GM18511 (cell line): ENCODE measurements around the gene REPIN1.

Source experiments
- ATAC-seq: cut with Tn5 transposase; IDR thresholded peaks from one replicate; pipeline ENCODE4 v1.9.1; 2021; ENCODE audit warnings: mild to moderate bottlenecking, moderate library complexity; ENCODE audit not compliant: unreplicated experiment

Gene REPIN1

DNA sequence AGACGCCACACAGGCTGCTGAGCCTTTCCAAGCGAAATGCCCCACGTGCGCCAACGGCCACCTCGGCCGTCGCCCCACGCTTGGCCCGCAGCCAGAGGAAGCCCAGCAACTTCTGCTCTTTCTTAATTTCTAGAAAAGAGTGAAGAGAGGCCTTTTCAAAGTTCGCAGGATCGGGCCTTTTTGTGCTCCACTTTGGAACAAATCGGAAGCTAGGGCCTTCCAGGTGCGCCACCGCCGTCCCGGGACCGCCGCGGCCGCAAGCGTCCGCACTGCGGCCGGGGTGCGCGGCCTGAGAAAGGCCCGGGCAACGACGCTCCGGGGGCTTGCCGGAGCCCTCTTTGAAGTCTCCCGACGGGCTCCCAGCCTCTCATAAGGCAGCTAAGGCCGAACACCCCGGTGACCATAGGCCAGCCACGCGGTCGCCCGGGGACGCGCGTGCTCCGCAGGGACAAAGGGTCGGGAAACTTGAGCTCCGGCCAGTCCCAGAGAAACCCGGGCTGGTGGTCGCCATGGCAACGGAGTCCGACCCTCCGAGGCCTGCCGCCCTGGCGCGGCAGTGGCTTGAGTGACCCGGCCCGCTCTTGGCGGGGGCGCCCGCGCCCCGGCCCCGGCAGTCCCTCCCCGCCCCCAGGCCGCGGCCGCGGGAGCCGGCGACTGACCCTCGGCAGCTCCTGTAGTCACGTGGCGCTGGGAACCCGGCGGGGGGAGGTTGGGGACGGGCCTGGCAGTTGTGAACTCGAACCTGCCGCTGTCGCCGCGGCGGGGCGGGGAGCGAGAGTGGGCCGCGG is at the start of gene REPIN1:
REPIN1 (plus strand) TSS at position 727 of the 788 bp plus-strand sequence. CDS start 890 bp downstream, outside the sequence.
- ATAC-seq = peak; percentile 53

DNA sequence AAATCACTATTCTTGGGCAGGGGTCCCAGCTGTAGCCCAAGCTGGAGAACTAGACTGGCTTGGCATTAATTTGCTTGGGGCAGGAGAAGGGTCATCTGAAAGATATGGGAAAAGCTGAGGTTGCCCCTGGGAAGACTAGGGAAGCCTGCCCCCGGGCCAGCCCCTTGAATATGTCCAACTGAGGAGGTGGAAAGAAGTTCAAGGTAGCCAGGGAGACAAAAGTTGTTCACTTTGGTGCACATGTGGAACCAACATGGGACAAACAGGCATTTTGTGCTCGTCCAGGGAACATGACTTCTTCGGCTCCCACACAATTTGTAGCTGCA is 46.9 kb upstream of the REPIN1 start:
- no peak for ATAC-seq

- ATAC-seq = peak; percentile 37
These were observed 46.3 kb upstream of the REPIN1 start for GRCh38 chr7:150322114-150322832.

- ATAC-seq = peak; percentile 73
These were observed 45.6 kb upstream of the REPIN1 start, which contains the start of the genes ACTR3C and LRRC61 for GRCh38 chr7:150322833-150323681. ACTR3C (minus strand) TSS chr7:150323545; CDS start chr7:150295296, 28,249 bp downstream. LRRC61 (plus strand) TSS chr7:150323355; CDS start chr7:150336862, 13,507 bp downstream.

DNA sequence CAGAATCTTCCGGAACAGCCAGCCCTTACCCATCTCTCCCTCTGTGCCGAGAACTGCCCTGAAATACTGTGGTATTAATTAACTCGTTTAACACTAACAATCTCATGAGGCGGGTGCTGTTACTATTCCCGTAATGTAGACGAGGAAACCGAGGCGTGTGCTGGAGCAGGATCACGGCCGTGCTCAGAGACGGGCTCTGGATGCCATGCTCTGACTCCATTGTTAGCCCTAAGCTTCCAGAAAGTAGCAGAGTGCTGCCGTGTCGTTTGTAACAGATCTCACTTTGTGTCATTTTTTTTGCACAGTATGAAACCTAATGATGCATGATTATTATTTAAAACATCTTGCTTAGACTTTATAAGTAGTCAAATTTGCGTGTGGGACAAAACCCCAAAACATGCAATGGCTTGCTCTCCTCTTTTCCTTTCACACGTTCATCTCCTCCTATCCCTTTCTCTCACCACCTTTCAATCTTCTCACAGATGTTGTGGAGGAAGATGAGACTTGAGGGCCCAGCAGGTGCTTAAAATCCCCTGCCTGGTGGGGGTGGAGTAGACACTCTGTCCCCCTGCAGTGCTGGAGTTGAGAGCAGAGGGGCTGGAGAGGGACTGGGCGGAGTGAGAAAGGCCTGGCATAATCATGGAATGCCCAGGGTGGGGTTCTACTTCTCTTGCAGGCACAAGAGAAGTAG is 44.8 kb upstream of the REPIN1 start:
- peak; percentile 35 for ATAC-seq

DNA sequence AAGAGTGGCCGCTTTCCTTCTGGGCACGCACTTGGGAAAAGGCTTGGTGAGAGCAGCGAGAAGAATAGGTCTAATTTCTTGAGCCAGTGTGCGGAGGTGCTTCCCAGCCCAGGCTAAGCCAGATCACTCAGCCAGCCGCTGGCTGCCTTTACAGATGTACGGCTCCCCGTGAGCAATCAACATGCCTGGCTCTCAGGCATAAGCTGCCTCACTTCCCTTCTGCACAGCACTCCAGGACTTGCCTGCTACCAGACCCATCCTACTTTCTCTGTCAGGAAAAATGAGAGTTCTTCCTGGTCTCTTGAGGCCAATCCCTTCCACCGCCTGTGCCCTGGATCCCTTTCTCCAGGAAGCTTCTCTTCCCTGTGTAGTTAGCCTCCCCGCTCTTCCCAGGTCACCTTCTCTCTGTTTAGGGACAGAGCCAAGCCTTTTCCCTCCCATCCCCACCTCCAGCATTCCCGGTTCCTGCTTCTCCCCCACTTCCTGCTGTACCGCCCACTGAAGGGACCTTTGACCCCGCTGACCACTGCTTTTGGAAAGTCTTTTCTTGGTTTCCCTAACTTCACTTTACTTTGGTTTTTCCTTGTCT is 44.2 kb upstream of the REPIN1 start:
- ATAC-seq = no peak

GRCh38 chr7:150325110-150325611 is 43.5 kb upstream of the REPIN1 start:
- ATAC-seq = no peak

GRCh38 chr7:150325901-150326300 is 42.7 kb upstream of the REPIN1 start:
- ATAC-seq = no peak

GRCh38 chr7:150326657-150327268 is 41.9 kb upstream of the REPIN1 start:
- no peak for ATAC-seq

GRCh38 chr7:150327308-150327707 is 41.3 kb upstream of the REPIN1 start:
- ATAC-seq = no peak

- ATAC-seq = no peak
These were observed 39.1 kb upstream of the REPIN1 start for GRCh38 chr7:150329331-150330120.

GRCh38 chr7:150330211-150330885 is 38.3 kb upstream of the REPIN1 start:
- no peak for ATAC-seq

- no peak for ATAC-seq
These were observed 35.6 kb upstream of the REPIN1 start for GRCh38 chr7:150332852-150333635.

DNA sequence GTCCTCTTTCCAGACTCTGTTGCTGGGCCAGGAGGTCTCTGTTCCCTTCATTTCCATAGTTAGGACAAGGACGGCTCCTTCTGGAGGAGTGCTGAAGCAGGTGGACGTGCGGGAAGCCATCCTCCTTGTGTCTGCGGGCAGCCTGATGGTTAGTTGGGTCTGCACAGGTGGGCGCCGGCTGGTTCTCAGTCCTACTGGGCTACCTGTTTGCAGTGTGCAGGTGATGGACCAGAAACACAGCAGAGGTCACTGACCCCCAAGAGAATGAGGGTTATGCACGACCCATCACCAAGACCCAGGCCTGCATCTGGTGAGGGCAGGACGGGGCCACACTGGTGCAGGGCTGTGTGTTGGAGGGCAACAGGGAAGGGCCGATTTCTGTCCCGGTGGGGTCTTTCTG is 35.0 kb upstream of the REPIN1 start:
- ATAC-seq = no peak

DNA sequence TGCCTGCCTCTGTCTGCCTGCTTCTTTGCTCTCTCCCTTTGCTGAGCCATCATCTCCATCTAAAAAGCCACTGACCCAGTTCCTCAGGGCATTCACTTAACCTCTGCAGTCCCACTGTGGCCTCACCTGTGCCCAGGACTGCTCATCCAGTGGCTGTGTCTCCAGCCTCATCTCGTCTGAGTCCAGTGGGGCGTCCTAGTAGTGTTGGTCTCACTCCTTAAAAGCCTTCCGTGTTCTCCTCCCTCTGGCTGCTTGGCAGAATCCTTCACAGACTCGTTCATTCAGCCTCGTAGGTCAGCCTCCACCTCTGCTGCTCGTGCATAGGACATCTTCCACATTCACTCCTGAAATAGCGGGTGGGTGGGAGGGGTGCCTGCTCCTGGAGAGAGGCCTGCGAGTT is 34.5 kb upstream of the REPIN1 start:
- ATAC-seq = no peak

DNA sequence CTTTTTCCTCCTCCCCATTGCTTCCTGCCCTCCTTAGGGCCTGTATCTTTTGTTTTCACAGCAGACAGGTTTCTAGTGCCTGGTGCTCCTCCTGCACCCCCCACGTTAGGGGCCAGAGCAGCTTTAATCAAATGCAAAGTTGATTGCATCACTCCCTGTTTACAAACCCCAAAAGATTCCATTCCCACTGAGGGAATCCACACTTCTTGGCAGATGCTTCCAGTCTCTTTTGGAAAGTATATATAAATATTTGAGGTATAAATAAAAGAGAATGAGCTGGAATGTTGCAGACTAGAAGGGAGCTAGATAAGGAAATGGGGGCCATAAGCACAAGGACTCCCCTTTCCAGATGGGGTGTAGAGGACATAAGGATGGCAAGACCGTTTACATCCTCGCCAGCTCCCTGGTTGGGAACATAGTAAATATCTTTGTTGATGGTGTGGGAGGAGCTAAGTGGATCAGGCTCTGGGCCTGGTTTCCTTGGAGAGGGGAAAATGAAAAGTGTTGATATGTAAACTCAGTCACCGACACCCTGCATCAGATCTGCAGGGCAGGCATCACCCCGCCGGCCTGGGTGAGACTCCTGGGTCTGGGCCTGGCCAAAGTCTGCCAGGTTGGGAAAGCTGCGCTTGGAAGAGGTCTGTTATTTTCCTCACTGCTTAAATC is 33.4 kb upstream of the REPIN1 start:
- ATAC-seq = no peak

- no peak for ATAC-seq
These were observed 32.9 kb upstream of the REPIN1 start for GRCh38 chr7:150335774-150336112.
